NCI-H187 treated with DMSO at 0.1 percent for 48 hours (cell line): Measurements from ENCODE around the gene FYB2.
A peak's percentile ranks its signal among the peaks of the same experiment; 100 is the strongest.

Experiments used
- DNase-seq: peaks from one replicate; lab custom pipeline; 2025; lab: John Stamatoyannopoulos, UW

The FYB2 gene

DNA sequence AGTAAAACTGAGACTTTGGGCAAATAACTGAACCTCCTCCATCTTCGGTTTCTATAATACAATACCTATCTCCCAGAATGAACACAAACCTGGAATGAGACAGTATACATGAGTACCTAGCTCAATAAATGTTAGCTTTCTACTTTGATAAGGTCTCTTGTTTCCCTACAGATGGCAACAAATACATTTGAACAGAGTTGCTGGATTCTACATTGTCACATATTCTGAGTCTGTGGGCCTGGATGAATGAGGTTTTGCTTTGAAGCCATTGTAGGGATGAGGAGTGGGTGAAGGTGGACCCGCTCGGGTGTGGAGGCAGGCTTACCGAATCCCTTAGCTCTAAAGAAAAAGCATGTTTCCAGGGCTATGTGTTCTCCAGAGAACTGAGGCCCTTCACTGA lies 13.9 kb upstream of the FYB2 start:
- no peak for DNase-seq

DNA sequence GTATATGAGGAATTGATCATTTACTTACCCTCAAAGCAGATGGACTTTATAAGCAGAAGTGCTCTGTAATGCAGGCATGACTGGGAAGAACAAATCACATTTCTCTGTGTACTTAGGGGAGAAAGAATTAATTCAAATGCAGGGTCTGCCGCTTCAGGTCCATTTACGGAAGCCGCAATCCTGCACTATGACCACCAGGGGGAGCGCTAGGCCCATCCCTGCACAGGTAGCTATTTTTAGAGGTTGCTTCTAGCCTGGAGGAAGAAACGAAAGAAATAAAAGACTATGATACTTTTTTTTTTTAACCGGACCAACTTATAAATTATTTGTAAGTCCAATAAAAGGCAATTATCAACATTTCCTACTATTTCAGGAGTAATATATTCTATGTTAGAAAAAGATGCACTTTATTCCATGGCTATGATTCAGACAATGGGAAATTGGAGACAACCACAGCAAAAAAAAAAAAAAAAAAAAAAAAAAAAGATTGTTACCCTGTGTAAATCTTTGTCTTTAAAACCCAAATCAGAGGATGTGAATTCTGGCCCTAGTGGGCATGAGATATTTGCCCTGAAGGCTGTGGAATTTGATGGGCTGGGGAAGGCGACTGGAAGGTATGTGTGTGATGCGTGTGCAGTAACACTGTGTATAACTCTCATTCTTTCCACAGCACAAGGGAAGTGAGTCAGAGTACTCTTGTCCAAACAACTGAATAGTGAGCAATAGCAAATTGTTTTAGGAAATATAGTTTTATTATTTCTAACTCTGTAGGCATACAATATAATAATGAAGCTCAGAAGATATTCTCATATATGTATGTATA lies 12.9 kb upstream of the FYB2 start:
- DNase-seq: no peak

DNA sequence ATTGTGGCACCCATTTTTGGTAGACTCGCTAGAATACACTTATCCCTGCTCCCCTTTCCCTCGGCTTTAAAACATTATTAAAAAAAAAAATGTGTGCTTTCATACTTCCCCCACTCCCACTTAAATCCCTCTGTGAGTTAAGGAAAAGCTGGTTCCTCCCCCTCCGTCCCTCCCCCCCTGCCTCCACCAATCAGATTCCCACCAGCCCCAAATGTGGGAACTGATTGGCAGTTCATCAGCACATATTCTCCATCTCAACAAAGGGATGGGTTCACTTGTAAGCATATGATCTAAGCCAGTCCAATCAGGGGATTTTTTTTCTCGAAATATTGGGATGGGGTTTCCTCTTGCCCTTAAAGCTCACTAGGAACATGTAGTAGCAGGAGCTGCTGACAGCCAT lies 10.8 kb upstream of the FYB2 start:
- DNase-seq: no peak

DNA sequence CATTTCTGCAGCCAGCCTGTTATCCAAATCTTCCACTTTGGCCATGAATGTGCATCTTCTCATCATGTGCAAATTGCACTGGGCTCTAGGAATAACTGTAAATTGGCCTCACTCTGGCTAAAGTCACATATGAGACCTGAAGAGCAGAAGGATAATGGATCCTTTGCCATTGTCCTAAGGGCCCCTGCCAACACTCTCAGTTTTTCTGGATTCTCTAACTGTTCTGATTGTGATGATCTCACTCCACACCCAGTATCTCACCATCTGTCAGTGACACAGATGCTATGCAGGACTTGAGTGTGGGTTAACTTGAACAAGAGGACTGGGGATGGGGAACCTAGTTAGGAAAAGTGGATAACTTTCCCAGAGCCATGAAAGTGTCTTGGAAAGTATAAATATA lies 8.5 kb upstream of the FYB2 start:
- no peak for DNase-seq

DNA sequence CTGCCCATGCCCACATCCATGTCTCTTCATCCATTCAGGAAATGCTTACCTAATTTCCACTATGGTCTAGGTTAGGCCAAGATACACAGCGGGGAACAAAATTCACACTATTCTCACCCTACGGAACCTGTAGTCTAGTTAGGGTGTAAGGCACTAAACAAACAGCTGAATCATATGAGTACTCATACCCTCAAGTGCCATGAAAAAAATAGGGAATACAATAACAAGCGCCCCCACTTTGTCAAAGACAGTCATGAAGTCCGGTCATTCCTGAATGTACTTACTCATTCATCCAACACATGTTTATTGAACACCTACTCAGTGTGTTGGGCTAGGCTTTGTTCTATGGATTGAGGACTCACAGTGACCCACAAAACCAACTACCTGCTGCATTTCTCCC lies 6.2 kb upstream of the FYB2 start:
- no peak for DNase-seq

DNA sequence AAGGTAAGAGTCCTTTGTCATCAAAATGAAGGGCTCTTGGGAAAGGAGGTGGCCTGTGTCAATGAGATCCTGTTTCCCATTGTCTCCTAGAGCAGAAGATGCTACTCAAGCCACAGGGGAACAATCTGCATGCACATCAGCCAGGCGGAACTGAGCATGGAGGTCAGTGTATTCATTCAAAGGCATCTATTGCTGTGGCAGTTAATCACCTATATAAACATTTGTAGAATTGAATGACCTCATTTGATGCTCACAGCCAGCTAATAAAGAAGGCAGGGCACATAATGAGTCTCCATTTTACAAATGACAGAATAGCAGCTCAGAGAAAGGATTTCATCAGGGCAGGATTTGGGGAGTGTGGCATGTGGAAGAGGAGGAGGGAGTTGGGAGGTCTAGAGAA lies 5.7 kb upstream of the FYB2 start:
- peak; percentile 78 for DNase-seq

DNA sequence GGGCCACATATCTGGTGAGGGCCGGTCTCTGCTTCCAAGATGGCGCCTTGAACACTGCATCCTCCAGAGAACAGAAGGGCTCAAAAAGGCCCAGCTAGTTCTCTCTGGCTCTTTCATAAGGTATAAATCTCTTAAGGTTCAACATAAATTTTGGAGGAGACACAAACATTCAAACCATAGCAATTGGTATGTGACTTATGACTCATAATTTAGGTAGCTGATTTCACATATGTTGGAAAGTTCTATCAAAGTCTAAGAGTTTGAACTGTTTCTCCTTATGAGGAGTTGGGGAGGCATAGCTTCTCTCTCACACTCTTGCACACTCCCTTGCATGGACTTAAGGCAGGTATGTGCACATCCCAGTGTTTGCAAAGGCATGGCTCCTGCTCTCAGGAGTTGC lies 5.1 kb upstream of the FYB2 start:
- no peak for DNase-seq

DNA sequence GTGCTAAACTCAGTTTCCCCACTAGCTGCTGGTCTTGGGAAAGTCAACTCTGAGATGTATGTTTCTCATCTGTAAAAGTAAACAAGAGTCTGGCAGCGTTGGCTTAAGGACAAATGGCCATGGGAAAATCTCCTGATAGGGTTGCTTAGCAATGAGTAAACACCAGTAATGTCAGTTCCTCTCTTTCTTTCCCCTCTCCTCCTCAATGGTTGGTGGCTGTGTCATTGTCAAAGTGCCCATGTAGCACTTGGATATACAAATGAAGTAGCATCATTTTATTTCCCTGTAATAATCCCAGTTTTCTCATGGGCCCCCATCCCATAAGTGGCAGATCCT lies 2.2 kb upstream of the FYB2 start:
- no peak for DNase-seq

DNA sequence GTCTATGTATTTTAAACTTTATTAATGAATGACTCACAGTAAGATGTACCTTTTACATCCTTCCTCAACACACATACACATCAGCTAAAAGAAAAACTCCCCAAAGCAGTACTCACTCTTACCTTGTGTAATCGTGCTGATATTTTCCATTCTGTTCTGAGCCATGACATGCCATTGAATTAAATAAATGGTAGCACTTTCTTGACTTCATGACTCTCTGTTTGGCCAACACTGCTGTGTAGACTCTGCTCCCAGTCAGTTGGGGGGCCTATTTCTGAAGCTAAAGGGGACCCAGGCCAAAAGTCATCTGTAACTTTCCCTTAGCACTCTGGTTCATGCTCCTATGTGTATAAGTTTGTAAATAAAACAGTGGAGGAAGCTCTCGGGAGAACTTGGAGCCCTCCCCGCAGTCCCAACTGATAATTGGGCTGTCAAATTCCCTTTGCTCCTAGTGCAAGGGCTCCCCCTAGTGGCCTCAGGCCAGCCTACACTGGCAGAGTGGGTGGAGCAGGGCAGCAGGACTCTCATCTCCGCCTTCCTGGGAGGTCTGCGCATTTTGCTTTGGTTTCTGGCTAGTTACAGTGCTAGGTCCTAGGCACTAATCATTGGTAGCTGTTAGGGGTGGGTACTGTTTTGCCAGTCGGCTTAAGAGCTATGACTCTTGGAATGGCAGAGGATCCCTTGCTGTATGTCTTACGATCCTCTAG lies 1.7 kb upstream of the FYB2 start:
- no peak for DNase-seq

DNA sequence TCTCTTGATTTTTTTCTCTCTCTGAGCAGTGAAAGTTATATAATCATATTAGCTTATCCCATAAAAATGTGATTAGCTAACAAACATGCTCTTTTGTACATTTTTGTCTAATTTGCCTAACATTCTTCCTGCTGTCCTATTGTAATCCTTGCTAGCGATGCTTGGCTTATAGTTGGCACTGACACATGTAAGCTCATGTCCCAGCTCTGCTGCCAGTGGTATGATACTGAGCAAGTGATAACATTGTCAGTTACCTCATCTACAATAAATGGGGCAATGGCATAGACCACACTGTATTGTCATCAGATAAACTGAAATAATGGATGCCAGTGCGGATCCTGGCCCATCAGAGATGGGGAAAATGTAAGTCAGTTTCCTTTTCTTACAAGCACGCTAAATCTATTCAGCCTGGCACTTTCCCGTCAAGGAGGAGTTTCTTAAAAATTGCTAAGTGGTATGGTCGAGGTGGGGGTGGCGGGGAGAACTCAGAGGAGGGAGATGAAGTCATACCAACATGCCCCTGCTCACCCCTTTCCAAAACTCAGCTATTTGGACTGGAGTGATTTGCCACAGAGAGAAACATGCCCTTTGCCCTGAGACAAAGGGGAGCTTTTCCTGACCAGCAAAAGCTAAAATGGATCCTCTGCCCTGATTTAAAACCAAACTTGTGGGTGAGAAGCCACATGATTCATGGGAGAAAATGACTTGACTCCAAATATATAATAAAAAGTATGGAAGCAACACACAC lies 1.3 kb downstream of the FYB2 start:
- DNase-seq: no peak

DNA sequence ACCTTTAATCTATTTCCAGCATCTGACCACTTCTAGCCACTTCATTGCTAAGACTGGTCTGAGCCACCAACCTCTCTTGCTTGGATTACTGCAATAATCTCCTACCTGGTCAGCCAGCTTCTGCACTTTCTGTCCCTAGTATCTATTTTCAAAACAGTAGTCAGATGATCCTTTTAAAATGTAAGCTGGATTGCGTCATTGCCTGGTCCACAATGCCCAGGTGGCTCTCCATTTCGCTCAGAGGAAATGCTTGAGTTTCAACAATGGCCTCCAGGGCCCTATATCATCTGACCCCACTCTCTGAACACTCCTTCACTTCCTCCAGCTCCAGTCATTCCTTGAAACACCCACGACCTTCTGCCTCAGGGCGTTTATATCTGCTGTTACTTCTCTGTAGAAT lies 2.3 kb downstream of the FYB2 start:
- no peak for DNase-seq

DNA sequence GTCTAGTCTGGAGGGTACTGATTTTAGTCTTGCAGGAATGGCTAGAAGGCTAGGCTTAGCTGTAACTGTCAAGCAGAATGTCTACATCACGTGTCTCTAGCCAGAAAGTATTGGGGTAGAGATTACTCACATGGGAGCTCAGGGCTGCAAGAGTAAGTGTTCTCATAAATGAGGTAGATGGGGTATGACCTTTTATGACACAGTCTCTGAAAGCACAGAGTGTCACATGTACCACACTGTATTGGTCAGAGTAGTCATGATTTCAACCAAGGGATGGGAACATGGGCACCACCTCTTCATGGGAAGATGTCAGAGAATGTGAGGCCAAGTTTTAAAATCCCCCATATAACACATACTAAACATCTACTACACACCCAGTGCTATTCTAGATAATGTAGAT lies 2.9 kb downstream of the FYB2 start:
- no peak for DNase-seq

DNA sequence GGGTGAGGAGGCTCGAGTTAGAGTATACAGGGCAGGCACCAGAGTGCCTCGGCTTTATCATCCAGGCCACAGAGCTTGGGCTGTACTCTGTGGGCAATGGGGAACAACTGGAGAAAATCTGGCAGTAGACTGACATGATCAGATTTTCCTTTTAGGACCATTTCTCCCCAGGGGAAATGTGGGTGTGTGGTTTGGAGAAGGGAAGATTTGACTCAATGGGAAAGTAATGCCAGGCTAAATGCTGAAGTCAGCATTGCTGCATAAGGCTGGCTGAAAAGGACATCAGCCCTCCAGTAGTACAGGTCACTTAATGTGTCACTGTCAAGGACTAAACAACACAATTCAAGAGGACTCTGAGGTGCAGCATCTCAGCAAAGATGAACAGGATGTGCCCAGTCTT lies 5.0 kb downstream of the FYB2 start:
- DNase-seq: no peak

DNA sequence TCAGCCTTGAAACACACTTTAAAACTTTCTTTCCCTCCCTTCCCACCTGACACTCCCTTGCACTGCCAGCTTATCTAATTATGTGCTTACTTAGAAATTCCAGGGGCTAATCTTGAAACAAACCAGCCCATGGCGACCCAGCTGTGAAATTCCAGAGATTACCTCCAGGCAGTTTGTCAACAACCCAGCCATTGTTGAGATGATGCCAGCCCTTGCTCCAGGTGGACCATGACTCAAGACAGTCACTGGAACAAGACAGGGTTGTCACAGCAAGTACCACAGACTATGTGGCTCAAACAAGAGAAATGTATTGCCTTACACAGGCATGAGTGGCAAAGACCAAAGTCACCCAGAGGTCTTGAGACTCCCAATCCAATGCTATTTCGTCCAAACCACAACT lies 7.9 kb downstream of the FYB2 start:
- no peak for DNase-seq

DNA sequence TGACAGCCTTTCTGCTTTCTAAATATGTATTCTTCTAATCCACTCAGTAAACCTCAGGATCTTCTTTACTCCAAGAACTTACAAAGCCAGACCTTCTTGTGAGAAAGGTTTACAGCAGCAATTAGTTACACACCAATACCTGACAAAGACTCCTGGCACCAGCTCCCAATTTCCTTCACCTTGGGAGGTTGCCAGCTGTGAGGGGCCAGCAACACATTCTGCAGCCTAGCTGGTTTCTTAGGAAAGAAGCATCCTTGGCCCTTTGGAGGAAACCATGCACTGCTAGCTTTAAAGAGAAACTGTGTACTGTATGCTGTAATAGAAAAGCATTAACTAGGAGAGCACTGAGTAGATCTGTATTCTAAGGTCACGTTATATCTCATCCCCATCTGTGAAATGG lies 10.8 kb downstream of the FYB2 start:
- DNase-seq: no peak

DNA sequence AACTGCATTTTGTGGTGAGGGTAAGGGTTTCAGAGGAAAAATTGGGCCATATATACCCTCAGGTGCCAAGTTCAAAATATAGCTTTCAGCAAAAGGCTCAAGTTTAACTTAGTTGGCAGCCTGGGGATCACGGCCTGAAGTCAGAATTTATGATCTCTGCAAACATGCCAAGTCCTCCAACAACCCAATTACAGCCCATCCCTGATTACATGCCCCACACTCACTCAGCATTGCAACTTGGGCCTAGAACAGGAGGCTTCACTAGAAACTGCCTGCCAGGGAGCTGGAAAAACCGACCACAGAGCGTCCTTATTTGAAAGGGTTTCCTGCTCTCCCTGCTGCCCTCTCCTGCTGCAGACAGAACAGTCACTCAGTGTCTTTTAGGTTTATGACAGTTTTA lies 12.4 kb downstream of the FYB2 start:
- DNase-seq: no peak

DNA sequence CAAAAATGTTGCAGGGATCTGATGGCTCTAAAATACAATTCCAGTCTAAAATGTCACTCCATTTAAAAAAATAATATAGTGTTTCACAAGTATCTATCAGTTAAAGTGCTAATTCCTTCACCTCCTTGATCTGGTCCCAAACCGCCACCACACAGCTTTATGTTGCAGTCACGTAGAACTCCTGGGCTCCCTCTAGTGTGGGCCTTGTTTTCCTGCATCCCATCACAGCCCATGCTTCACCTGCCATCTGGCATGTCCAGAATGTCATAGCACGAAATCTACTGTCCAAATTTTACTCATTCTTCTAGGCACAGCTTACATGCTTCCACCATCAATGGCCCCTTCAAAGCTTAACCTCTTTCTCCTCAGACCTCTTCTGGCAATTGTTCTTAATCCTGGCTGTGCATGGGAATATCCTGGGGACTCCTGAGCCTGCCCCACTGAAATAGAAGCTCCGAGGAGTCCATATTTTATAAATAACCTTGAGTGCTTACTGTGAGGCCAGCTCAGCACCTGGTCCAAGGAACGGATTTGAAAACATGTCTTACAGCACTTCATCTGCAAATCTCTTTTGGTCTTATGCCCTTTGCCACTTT lies 15.5 kb downstream of the FYB2 start:
- no peak for DNase-seq

DNA sequence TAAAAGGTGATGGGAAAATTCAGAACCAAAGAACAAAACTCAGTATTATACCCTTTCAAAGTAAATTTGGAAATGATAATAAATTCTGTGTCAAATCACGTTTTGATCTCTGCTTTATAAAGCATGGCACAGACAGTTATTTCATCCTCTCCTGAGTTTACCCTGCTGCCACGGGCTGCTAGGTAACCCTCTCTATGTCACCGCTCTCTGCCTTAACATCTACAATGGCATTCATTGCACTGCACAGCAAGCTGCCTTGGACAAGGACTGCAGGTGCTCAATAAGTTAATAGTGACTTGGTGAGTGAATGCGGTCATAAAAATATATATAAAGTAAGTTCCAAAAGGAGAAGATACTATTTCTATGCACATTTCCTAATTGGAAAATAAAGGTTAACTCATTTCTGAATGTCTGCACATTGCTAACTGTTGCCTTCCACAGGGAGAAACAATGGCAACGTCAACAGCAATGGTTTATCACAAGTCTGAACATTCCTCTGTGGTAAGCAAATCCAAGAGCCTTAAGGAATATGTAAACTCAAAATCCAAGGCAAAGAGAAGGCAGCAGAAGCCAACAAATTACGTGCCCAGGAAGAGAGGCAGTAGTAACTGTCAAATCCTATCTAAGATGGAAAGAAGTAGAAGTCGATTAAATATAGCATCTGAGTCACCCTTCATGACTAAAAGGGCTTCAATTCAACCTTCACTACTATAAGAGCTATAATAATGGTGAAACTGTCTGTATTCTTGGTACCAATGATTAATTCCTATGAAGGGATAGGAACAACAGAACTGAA lies 19.4 kb downstream of the FYB2 start:
- no peak for DNase-seq

DNA sequence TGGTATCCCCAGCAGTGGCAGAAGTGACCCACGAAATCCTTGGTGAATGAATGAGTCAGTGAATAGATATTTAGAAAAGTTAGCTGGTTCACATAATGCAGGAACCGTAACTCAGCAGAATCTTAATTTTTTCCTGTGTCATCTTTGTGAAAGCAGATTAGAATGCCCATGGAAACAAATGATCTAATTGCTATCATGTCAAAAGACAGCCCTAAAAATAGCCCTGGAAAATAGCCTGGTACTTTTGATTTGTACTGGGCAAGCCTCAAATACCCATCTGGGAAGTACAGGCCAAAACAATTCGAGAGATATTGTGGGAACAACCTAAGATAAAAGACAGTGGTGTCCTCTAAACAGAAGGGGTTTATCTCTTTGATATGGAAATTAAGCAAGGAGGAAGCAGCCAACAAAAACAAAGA lies 21.1 kb downstream of the FYB2 start:
- no peak for DNase-seq

DNA sequence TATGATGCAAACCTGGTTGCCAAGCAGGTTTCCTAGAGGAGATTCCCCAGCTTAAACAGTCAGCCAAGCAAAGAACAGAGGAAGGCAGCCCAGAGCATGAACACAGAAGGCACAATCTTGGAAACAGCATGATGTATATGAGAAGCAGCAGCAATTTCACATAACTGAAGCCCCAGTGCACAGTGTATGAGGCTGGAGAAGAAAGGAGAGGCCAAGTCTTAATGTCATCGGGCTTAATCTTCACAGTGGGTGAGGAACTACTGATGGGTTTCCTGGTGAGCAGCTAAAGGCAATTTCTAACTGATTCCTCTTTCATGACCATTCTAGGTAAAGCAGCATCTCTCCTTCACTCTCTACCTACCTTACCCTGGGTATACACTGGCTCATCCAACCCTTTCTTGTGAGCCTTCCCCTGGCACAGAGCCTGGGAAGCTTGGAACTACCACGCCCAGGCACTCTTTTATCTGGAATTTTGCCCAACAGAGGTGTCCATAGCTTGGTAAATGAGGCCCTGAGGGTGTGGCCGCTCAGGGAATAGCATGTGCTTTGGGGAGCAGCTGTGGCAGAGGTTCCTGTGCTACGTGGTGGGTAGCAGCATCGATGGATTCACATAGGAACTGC lies 22.0 kb downstream of the FYB2 start:
- no peak for DNase-seq

DNA sequence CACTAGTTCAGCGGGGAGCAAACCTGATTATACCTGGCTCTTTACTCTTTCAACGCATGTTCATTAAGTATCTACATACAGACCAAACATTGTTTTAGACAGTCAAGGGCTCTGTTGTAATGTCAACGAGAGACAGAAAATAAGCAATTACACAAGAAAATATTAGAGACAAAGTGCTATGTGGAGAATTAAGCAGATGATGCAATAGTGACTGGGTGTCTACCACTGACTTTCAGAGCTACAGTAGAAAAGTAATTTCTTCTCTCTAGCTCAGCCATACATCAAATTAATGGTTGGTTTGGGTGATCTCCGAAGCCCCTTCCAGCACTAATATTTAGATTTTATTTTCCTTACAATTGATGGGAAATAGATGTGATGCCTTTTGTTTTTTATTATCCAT lies 23.3 kb downstream of the FYB2 start:
- no peak for DNase-seq

DNA sequence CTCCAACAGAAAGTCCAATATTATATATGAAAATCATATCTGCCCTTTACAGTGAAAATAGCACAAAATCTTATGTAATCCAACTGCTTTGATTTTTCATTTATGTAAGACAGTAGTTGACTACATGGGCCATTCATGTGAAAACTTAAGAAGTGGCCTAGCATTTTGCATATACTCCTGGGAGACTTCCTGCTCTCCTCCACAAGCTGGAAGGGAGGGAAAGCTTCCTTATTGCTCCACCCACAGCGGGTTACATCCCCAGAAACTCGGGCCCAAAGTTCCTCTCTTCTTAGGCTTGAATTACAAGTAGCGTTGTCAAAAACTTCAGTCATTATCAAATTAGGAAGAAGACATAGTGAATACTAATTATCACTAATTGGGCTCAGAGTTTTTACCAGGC lies 29.2 kb downstream of the FYB2 start:
- no peak for DNase-seq
